ENCODE data around the gene CRACR2A.

The CRACR2A gene

GRCh38 chr12:3593906-3594483 lies 158.9 kb downstream of the CRACR2A start:
- in situ Hi-C loops (cut with MboI; ENCODE audit: low pct_unique_long_range_greater_than_20kb, low sequenced_read_pairs, unreplicated experiment) = no loop called here
- DNase-seq (ENCODE audit: low spot score) = no peak

GRCh38 chr12:3592856-3593625 lies 159.9 kb downstream of the CRACR2A start:
- in situ Hi-C loops (cut with MboI; ENCODE audit: low pct_unique_long_range_greater_than_20kb, low sequenced_read_pairs, unreplicated experiment) = no loop called here
- TF ChIP-seq CTCF (IDR thresholded peaks at IDR 0.05; ENCODE audit: extremely low read depth, insufficient read depth, missing control alignments) = no peak
- no peak for DNase-seq (ENCODE audit: low spot score)

More at GRCh38 chr12:3593906-3594483, 158.9 kb downstream of the CRACR2A start:
- TF ChIP-seq CTCF (IDR thresholded peaks at IDR 0.05; ENCODE audit: extremely low read depth, insufficient read depth, missing control alignments) = no peak

- in situ Hi-C loops (cut with MboI; ENCODE audit: low pct_unique_long_range_greater_than_20kb, low sequenced_read_pairs, unreplicated experiment) = no loop called here
- no peak for DNase-seq (ENCODE audit: low spot score)
- no peak for TF ChIP-seq CTCF (IDR thresholded peaks at IDR 0.05; ENCODE audit: extremely low read depth, insufficient read depth, missing control alignments)
Measured at GRCh38 chr12:3589745-3590144, 163.2 kb downstream of the CRACR2A start.

- no peak for TF ChIP-seq CTCF (IDR thresholded peaks at IDR 0.05; ENCODE audit: extremely low read depth, insufficient read depth, missing control alignments)
- in situ Hi-C loops (cut with MboI; ENCODE audit: low pct_unique_long_range_greater_than_20kb, low sequenced_read_pairs, unreplicated experiment) = no loop called here
- DNase-seq (ENCODE audit: low spot score) = no peak
Measured at GRCh38 chr12:3587402-3588013, 165.4 kb downstream of the CRACR2A start.

GRCh38 chr12:3583656-3584334 lies 169.1 kb downstream of the CRACR2A start:
- TF ChIP-seq CTCF (IDR thresholded peaks at IDR 0.05; ENCODE audit: extremely low read depth, insufficient read depth, missing control alignments) = no peak
- in situ Hi-C loops (cut with MboI; ENCODE audit: low pct_unique_long_range_greater_than_20kb, low sequenced_read_pairs, unreplicated experiment) = no loop called here
- DNase-seq (ENCODE audit: low spot score) = no peak

- no peak for DNase-seq (ENCODE audit: low spot score)
- in situ Hi-C loops (cut with MboI; ENCODE audit: low pct_unique_long_range_greater_than_20kb, low sequenced_read_pairs, unreplicated experiment) = no loop called here
- TF ChIP-seq CTCF (IDR thresholded peaks at IDR 0.05; ENCODE audit: extremely low read depth, insufficient read depth, missing control alignments) = no peak
Measured at GRCh38 chr12:3580094-3580749, 172.7 kb downstream of the CRACR2A start.

All from GM13977 (cell line).